ENCODE data around the gene CCDC146. TPM values are rescaled to one million over a fixed set of nuclear protein-coding genes. Genes with fewer than 3 reads are reported as not detected.
"Not testable (repeated sequence)": the region's sequence is repeated elsewhere in the genome, so short reads cannot be mapped to it uniquely, and the experiment has no call there.

Gene CCDC146, protein sequence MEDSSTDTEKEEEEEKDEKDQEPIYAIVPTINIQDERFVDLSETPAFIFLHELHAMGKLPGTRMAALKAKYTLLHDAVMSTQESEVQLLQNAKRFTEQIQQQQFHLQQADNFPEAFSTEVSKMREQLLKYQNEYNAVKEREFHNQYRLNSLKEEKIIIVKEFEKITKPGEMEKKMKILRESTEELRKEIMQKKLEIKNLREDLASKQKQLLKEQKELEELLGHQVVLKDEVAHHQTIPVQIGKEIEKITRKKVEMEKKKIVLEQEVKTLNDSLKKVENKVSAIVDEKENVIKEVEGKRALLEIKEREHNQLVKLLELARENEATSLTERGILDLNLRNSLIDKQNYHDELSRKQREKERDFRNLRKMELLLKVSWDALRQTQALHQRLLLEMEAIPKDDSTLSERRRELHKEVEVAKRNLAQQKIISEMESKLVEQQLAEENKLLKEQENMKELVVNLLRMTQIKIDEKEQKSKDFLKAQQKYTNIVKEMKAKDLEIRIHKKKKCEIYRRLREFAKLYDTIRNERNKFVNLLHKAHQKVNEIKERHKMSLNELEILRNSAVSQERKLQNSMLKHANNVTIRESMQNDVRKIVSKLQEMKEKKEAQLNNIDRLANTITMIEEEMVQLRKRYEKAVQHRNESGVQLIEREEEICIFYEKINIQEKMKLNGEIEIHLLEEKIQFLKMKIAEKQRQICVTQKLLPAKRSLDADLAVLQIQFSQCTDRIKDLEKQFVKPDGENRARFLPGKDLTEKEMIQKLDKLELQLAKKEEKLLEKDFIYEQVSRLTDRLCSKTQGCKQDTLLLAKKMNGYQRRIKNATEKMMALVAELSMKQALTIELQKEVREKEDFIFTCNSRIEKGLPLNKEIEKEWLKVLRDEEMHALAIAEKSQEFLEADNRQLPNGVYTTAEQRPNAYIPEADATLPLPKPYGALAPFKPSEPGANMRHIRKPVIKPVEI
- total RNA-seq (4.0 and 5.8 TPM in 2 replicates), polyA plus RNA-seq (1.9 and 2.4 TPM in 2 replicates)

DNA sequence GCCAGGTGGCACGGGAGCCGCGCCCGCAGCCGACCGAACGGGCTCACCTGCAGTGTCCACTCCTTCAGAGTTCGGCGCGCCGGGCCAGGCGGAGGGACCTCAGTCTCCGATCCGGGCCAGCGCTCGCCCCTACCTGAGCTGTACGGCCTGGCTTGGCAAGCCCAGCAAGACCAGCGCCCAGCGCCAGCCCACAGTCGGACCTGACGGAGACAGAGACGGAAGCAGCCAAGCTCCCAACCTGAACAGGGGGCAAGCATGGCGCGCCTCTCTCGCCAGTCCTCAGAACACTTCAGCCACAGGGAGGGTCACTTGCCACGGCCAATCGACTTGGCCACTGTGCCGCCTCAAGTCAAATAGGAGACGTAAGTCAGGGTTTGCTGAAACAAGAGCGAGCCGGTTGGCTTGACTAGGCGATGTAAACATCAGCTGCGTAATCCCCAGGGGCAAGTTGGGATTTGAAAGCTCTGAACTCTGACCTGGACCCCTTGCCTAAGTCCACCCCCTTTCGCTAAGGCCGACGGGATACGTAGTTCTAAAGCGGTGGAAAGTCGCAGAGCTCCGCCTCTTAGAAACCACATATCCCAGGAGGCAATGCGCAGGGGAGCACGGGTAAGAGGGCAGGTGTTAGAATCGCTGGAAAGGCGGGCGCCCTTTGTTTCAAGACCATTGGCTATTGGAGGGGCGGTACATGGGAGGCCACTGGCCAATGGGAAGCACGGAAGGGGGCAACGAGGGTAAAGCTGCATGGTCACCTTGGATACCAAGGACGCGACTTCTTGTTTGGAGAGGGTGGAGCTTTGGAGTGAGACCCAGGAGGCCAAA lies at the start of gene CCDC146:
Gene CCDC146 (plus strand): TSS at position 756 of the 822 bp plus-strand sequence. CDS start 45,054 bp downstream, outside the sequence.
- Histone ChIP-seq H3K4me3 (peak within 1 kb of the TSS; percentile 56), H3K4me2 (peak within 1 kb of the TSS; percentile 80), H2AFZ (peak within 1 kb of the TSS; percentile 53), H3K27ac (peak within 1 kb of the TSS; percentile 69)
- not testable (repeated sequence) for H4K20me1 ChIP-seq (ENCODE audit: insufficient read depth, poor library complexity, severe bottlenecking); H3K9me2 ChIP-seq (replicated peaks; ENCODE audit: insufficient read depth); H3K36me3 ChIP-seq (replicated peaks; ENCODE audit: insufficient read depth, low read depth); H3K79me2 ChIP-seq; H3K27me3 ChIP-seq; H3K4me1 ChIP-seq (ENCODE audit: insufficient read depth); H3K9me3 ChIP-seq (ENCODE audit: low read depth)
- under 1% methylated on average over 48 of the region's 50 CpGs for WGBS (ENCODE audit: low lambda C conversion rate, missing lambda C conversion rate)
- peak; percentile 98 for DNase-seq (ENCODE audit: low spot score)

DNA sequence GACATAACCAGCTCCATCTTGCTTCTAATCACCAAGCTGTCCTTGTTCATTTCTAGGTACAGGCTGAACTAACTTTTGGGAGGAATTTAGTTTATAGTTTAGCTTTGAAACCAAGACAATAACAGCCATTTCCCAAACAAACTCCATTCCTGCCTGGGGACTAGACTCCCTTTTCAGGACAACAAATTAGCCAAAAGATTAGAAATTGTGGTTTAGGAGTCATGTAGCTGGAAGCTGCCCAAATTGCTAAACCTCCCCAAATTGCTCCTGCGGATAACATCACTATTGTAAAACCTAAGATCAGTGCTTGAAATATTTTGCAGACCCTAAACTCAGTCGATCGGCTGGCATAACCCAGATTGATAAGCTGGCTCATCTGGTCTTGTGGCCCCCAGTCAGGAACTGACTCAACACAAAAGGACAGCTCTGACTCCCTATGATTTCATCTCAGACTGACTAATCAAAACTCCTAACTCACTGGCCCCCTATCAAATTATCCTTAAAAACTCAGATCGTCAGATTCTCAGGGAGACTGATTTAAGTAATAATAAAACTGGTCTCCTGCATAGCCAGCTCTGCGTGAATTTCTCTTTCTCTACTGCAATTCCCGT lies 47.5 kb upstream of the CCDC146 start:
- not testable (repeated sequence) for H3K27ac ChIP-seq; H3K36me3 ChIP-seq (replicated peaks; ENCODE audit: insufficient read depth, low read depth); H3K79me2 ChIP-seq; H3K4me1 ChIP-seq (ENCODE audit: insufficient read depth); H3K4me3 ChIP-seq; H3K4me2 ChIP-seq; H3K9me3 ChIP-seq (ENCODE audit: low read depth); H2AFZ ChIP-seq; H4K20me1 ChIP-seq (ENCODE audit: insufficient read depth, poor library complexity, severe bottlenecking); H3K27me3 ChIP-seq; DNase-seq (ENCODE audit: low spot score); H3K9me2 ChIP-seq (replicated peaks; ENCODE audit: insufficient read depth)
- WGBS (ENCODE audit: low lambda C conversion rate, missing lambda C conversion rate) = 91% methylated on average over 4 of the region's 6 CpGs

DNA sequence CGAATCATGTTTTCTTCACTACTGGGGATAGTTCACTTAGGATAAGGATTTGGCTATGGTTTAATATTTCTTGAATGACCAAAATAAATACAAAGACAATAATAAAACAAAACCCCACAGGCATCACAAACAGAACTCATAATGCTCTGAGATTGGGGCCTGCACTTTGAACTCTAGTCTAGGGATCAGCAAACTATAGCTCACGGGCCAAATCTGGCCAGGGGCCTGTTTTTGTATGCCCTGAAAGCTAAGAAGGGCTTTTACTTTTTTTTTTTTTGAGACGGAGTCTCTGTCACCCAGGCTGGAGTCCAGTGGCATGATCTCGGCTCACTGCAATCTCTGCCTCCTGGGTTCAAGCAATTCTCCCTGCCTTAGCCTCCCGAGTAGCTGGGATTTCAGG lies 45.4 kb upstream of the CCDC146 start:
- H3K79me2 ChIP-seq; H3K9me2 ChIP-seq (replicated peaks; ENCODE audit: insufficient read depth); H3K36me3 ChIP-seq (replicated peaks; ENCODE audit: insufficient read depth, low read depth); H3K4me1 ChIP-seq (ENCODE audit: insufficient read depth); H4K20me1 ChIP-seq (ENCODE audit: insufficient read depth, poor library complexity, severe bottlenecking); H3K9me3 ChIP-seq (ENCODE audit: low read depth); H3K4me2 ChIP-seq; H3K27ac ChIP-seq; H3K4me3 ChIP-seq; H2AFZ ChIP-seq; H3K27me3 ChIP-seq; DNase-seq (ENCODE audit: low spot score): not testable (repeated sequence)
- WGBS (ENCODE audit: low lambda C conversion rate, missing lambda C conversion rate) = 89% methylated on average over 3 of the region's 5 CpGs

DNA sequence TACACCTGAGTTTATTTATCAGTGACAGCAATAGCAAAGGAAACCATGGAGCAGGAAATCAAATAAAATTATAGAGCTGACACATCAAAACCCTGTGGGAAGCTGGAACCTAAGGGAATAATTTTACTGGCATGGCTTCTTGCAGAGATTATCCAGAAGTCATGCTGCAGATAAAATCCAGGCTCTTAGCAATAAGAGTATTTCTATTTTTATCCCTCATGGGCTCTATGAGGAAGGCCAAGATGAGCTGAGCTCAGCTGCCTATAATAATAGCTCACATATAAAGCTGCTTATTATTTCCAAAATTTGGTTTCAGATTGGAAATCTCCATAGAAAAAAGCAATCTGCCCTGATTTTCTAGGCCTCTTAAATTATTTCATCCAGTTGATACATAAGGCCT lies 43.3 kb upstream of the CCDC146 start:
- H3K9me3 ChIP-seq (ENCODE audit: low read depth); H3K4me1 ChIP-seq (ENCODE audit: insufficient read depth); H2AFZ ChIP-seq; H3K36me3 ChIP-seq (replicated peaks; ENCODE audit: insufficient read depth, low read depth); H3K27ac ChIP-seq; H3K4me3 ChIP-seq; H3K27me3 ChIP-seq; H3K4me2 ChIP-seq; H3K9me2 ChIP-seq (replicated peaks; ENCODE audit: insufficient read depth); H3K79me2 ChIP-seq; DNase-seq (ENCODE audit: low spot score); H4K20me1 ChIP-seq (ENCODE audit: insufficient read depth, poor library complexity, severe bottlenecking): not testable (repeated sequence)

DNA sequence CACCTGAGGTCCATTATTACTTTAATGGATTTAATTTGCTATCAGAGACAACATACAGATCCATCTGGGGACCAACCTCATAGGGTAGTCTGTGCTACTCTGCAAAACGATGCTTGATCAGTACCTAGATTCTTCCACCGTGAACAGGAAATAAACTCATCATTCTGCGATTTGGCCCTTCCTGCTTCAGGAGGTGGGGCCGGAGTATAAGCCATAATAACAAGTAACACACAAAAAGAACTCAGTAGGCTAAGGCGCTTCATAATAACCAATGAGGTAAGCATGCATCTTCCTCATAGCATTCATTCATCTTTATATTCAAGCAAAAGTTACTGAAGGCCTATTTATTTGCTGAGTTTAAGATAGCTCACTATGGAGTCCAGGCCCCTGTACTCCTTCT lies 42.8 kb upstream of the CCDC146 start:
- not testable (repeated sequence) for H3K4me2 ChIP-seq; H3K4me1 ChIP-seq (ENCODE audit: insufficient read depth); H3K36me3 ChIP-seq (replicated peaks; ENCODE audit: insufficient read depth, low read depth); H3K4me3 ChIP-seq; H3K9me3 ChIP-seq (ENCODE audit: low read depth); H3K27me3 ChIP-seq; H3K27ac ChIP-seq; H2AFZ ChIP-seq; H4K20me1 ChIP-seq (ENCODE audit: insufficient read depth, poor library complexity, severe bottlenecking); DNase-seq (ENCODE audit: low spot score); H3K79me2 ChIP-seq; H3K9me2 ChIP-seq (replicated peaks; ENCODE audit: insufficient read depth)
- 92% methylated on average over 5 of the region's 5 CpGs for WGBS (ENCODE audit: low lambda C conversion rate, missing lambda C conversion rate)

DNA sequence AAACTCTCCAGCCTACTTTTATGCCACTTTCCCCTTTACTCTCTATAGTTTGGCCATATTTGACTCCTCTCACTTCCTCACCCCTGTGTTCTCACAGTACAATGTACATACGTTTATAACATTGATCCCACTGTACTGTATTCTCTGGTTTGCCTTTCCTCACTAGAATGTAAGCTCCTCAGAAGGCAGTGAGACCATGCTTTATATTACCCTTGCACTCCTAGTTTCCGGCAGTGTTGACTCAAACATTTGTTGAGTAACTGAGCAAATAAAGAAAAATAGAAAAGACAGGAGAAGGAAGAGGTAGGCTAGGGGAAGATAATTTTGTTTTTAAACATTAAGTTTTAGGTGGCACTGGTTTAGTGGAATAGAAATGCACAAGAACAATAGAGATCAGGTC lies 42.2 kb upstream of the CCDC146 start:
- H3K9me2 ChIP-seq (replicated peaks; ENCODE audit: insufficient read depth); H3K4me2 ChIP-seq; H3K27me3 ChIP-seq; H3K36me3 ChIP-seq (replicated peaks; ENCODE audit: insufficient read depth, low read depth); DNase-seq (ENCODE audit: low spot score); H4K20me1 ChIP-seq (ENCODE audit: insufficient read depth, poor library complexity, severe bottlenecking); H3K4me3 ChIP-seq; H3K27ac ChIP-seq; H2AFZ ChIP-seq; H3K4me1 ChIP-seq (ENCODE audit: insufficient read depth); H3K9me3 ChIP-seq (ENCODE audit: low read depth); H3K79me2 ChIP-seq: not testable (repeated sequence)
- 59% methylated on average over 2 of the region's 2 CpGs for WGBS (ENCODE audit: low lambda C conversion rate, missing lambda C conversion rate)

DNA sequence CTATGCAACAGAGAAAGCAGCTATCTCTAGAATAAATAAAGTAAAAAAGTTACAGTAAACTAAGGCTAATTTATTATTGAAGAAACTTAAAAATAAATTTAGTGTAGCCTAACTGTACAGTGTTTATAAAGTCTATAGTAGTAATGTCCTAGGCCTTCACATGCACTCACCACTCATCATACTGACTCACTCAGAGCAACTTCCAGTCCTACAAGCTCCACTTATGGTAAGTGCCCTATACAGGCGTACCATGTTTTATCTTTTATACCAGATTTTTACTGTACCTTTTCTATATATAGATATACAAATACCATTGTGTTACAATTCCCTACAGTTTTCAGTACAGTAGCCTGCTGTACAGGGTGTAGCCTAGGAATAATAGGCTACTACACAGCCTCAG lies 40.2 kb upstream of the CCDC146 start:
- not testable (repeated sequence) for H3K27ac ChIP-seq

DNA sequence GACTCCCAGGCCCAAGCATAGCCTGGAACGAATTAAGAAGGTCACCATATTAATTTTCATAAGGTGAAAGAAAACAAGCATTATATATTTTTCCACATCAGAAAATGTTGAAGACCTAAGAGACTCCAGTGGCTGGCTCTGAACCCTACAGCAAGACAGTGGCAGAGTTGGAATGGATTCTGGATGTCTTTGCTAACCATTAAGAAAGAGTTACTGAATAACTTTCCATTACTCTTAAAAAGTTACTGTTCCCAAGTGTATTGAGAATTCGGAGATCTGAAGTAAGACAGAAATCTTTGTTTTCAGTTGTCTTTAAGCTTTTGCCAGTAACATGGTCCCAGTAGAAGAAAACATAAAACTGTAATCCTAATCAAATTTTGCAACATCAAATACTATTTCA lies 30.1 kb upstream of the CCDC146 start:
- DNase-seq (ENCODE audit: low spot score) = not testable (repeated sequence)

More for the DNA sequence above, 40.2 kb upstream of the CCDC146 start:
- H3K9me2 ChIP-seq (replicated peaks; ENCODE audit: insufficient read depth); H3K4me3 ChIP-seq; DNase-seq (ENCODE audit: low spot score); H3K9me3 ChIP-seq (ENCODE audit: low read depth); H3K27me3 ChIP-seq; H3K4me2 ChIP-seq; H3K36me3 ChIP-seq (replicated peaks; ENCODE audit: insufficient read depth, low read depth); H3K4me1 ChIP-seq (ENCODE audit: insufficient read depth); H2AFZ ChIP-seq; H4K20me1 ChIP-seq (ENCODE audit: insufficient read depth, poor library complexity, severe bottlenecking); H3K79me2 ChIP-seq: not testable (repeated sequence)
- 100% methylated on average over 1 of the region's 1 CpG for WGBS (ENCODE audit: low lambda C conversion rate, missing lambda C conversion rate)

More for the DNA sequence above, 30.1 kb upstream of the CCDC146 start:
- not testable (repeated sequence) for H3K79me2 ChIP-seq; H2AFZ ChIP-seq; H3K9me2 ChIP-seq (replicated peaks; ENCODE audit: insufficient read depth); H3K36me3 ChIP-seq (replicated peaks; ENCODE audit: insufficient read depth, low read depth); H3K9me3 ChIP-seq (ENCODE audit: low read depth); H3K4me2 ChIP-seq; H3K27me3 ChIP-seq; H3K4me1 ChIP-seq (ENCODE audit: insufficient read depth); H4K20me1 ChIP-seq (ENCODE audit: insufficient read depth, poor library complexity, severe bottlenecking); H3K4me3 ChIP-seq; H3K27ac ChIP-seq
- 78% methylated on average over 2 of the region's 2 CpGs for WGBS (ENCODE audit: low lambda C conversion rate, missing lambda C conversion rate)
